ENCODE measurements around the gene ADAM23.

ADAM23 gene

DNA sequence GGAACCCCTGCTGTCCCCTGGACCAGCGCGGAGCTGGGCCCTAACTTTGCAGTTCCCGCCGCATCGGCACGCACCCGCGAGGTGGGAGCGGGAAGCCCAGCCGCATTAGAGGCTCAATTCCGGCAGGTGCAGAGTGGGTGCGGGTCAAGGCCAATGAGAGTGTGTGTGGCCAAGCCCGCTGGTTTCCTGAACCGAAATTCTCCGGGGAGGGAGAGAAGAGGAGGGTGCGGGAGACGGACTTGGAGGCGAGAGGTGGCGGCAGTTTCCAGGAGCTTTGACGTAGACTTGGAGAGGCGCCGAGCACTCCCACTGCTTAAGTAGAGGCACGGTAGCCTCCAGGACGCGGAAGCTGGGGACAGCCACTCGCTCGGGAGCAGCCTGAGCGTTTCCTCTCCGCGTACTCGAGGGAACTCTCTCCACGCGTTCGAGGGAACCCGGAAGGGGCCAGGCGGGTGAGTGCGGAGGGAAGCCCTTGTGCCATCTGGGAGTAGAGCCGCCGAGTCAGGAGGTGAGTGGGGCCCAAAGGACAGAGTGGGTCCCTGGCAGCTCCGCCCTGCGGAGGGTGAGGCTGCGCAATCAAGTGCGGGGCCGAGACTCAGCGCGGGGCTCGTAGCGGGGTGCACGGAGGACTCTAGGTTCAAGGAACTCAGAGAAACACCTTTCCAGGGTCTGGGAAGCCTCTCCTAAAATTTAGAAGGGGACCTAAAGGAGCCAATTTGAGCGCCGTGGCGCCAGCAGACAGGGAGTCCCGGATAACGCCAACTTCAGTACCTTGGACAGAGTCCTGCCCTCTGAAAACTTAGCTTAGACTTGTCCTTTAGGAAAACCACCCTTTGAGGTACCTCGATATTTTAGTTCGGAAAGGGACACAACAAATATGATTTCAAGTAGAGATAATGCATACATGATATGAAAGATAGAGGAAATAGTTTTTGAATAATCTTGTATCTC is 199.0 kb downstream of the ADAM23 start, which contains the start of gene FAM237A:
TSS of gene FAM237A (plus strand) at position 413 of the 951 bp plus-strand sequence. CDS start 1,750 bp downstream, outside the sequence.
- Histone ChIP-seq H3K9me2 (ENCODE audit: low read depth, low read length) (no peaks in the 10 kb centered on the region), H3K36me3 (ENCODE audit: insufficient read depth, low read length) (no peaks in the 10 kb centered on the region), H3K79me2 (ENCODE audit: insufficient read depth, low read length) (no peaks in the 10 kb centered on the region), H3K4me3 (ENCODE audit: low read depth, low read length, poor library complexity, severe bottlenecking) (no peak within 1 kb of the TSS), H3K4me2 (ENCODE audit: low read length) (no peak within 1 kb of the TSS), H2AFZ (ENCODE audit: low read length) (no peak within 1 kb of the TSS), H3K4me1 (ENCODE audit: insufficient read depth, low read length, severe bottlenecking) (no peaks in the 10 kb centered on the region), H3K9ac (ENCODE audit: low read length) (no peak within 1 kb of the TSS), H3F3A (ENCODE audit: insufficient read depth, low read length) (no peaks in the 10 kb centered on the region), H3K27me3 (ENCODE audit: insufficient read depth, low read length) (no peaks in the 10 kb centered on the region), H4K20me1 (ENCODE audit: insufficient read depth, low read length) (no peaks in the 10 kb centered on the region), H3K9me3 (ENCODE audit: low read length) (no peaks in the 10 kb centered on the region), H3K27ac (ENCODE audit: low read depth, low read length, poor library complexity, severe bottlenecking) (no peak within 1 kb of the TSS)
- no peak for TF ChIP-seq EZH2 (IDR thresholded peaks at IDR 0.05; ENCODE audit: borderline replicate concordance, low read length)
- TF ChIP-seq, protein P1, sequence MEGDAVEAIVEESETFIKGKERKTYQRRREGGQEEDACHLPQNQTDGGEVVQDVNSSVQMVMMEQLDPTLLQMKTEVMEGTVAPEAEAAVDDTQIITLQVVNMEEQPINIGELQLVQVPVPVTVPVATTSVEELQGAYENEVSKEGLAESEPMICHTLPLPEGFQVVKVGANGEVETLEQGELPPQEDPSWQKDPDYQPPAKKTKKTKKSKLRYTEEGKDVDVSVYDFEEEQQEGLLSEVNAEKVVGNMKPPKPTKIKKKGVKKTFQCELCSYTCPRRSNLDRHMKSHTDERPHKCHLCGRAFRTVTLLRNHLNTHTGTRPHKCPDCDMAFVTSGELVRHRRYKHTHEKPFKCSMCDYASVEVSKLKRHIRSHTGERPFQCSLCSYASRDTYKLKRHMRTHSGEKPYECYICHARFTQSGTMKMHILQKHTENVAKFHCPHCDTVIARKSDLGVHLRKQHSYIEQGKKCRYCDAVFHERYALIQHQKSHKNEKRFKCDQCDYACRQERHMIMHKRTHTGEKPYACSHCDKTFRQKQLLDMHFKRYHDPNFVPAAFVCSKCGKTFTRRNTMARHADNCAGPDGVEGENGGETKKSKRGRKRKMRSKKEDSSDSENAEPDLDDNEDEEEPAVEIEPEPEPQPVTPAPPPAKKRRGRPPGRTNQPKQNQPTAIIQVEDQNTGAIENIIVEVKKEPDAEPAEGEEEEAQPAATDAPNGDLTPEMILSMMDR (IDR thresholded peaks at IDR 0.05; ENCODE audit: low read length), result no peak

DNA sequence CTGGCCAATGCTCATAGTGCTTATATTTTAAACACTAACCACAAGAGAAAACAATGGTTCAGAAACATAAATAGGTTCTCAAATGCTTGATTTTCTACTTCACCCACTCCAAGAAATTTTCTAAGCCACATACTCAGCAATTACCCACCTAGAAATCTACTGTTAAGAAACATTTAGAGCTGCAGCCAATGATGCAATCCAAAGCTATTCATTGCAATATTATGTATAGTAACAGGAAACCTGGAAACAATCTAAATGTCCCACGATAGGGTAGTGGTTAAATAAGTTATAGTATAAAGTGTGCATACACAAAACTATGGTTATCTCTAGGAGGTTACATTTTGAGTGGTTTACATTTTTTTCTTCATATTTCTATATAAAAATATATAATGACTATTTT is 204.7 kb downstream of the ADAM23 start:
- no peaks in the 10 kb centered on the region for H3K9me3 ChIP-seq (ENCODE audit: low read length)
- H3K4me1 ChIP-seq (ENCODE audit: insufficient read depth, low read length, severe bottlenecking), result no peaks in the 10 kb centered on the region
- H2AFZ ChIP-seq (ENCODE audit: low read length), result no peak overlapping the region
- no peaks in the 10 kb centered on the region; the same call in 1 of the 2 replicates for H3K79me2 ChIP-seq (ENCODE audit: insufficient read depth, low read length)
- no peaks in the 10 kb centered on the region for H3K9me2 ChIP-seq (ENCODE audit: low read depth, low read length)
- H3K36me3 ChIP-seq (ENCODE audit: insufficient read depth, low read length), result no peaks in the 10 kb centered on the region
- H3K27ac ChIP-seq (ENCODE audit: low read depth, low read length, poor library complexity, severe bottlenecking), result no peak overlapping the region
- TF ChIP-seq, protein P1 (IDR thresholded peaks at IDR 0.05; ENCODE audit: low read length), result no peak
- no peak for TF ChIP-seq EZH2 (IDR thresholded peaks at IDR 0.05; ENCODE audit: borderline replicate concordance, low read length)
- H3K27me3 ChIP-seq (ENCODE audit: insufficient read depth, low read length), result no peaks in the 10 kb centered on the region
- no peak overlapping the region for H3K4me2 ChIP-seq (ENCODE audit: low read length)
- H4K20me1 ChIP-seq (ENCODE audit: insufficient read depth, low read length), result no peaks in the 10 kb centered on the region
- no peak overlapping the region for H3K4me3 ChIP-seq (ENCODE audit: low read depth, low read length, poor library complexity, severe bottlenecking)
- no peaks in the 10 kb centered on the region for H3F3A ChIP-seq (ENCODE audit: insufficient read depth, low read length)
- H3K9ac ChIP-seq (ENCODE audit: low read length), result no peak overlapping the region

DNA sequence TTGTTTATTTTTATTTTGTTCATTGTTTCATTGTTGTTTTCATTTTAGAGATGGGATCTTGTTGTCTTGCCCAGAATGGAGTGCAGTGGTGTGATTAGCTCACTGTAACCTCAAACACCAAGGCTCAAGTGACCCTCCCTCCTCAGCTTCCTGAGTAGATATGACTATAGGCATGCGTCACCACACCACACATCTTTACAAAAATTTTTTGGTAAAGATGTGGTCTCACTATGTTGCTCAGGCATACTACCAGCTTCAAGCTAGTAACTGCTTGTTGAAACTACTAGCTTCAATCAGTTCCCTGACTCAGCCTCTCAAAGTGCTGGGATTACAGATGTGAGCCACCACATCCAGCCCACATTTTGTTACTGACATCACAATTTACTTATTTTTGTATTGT is 213.8 kb downstream of the ADAM23 start:
- H3K27ac ChIP-seq (ENCODE audit: low read depth, low read length, poor library complexity, severe bottlenecking), result no peak overlapping the region
- no peaks in the 10 kb centered on the region for H3F3A ChIP-seq (ENCODE audit: insufficient read depth, low read length)
- no peak overlapping the region for H3K4me2 ChIP-seq (ENCODE audit: low read length)
- no peaks in the 10 kb centered on the region for H3K27me3 ChIP-seq (ENCODE audit: insufficient read depth, low read length)
- H3K4me3 ChIP-seq (ENCODE audit: low read depth, low read length, poor library complexity, severe bottlenecking), result no peak overlapping the region
- H3K36me3 ChIP-seq (ENCODE audit: insufficient read depth, low read length), result no peaks in the 10 kb centered on the region
- no peaks in the 10 kb centered on the region for H3K9me3 ChIP-seq (ENCODE audit: low read length)
- H3K9ac ChIP-seq (ENCODE audit: low read length), result no peak overlapping the region
- no peaks in the 10 kb centered on the region for H3K4me1 ChIP-seq (ENCODE audit: insufficient read depth, low read length, severe bottlenecking)
- H3K9me2 ChIP-seq (ENCODE audit: low read depth, low read length), result no peaks in the 10 kb centered on the region
- TF ChIP-seq, protein P1 (IDR thresholded peaks at IDR 0.05; ENCODE audit: low read length), result no peak
- TF ChIP-seq EZH2 (IDR thresholded peaks at IDR 0.05; ENCODE audit: borderline replicate concordance, low read length), result no peak
- no peak overlapping the region for H2AFZ ChIP-seq (ENCODE audit: low read length)
- no peaks in the 10 kb centered on the region for H3K79me2 ChIP-seq (ENCODE audit: insufficient read depth, low read length)
- H4K20me1 ChIP-seq (ENCODE audit: insufficient read depth, low read length), result no peaks in the 10 kb centered on the region
